Keratinocyte (primary cell): ENCODE results near the gene DSCAM. TPM values are rescaled to one million over a fixed set of nuclear protein-coding genes. Genes with fewer than 3 reads are reported as not detected.

ENCODE experiments used
- DNase-seq: peaks from one replicate; pipeline ENCODE4 v3.0.0-alpha.2; 2011; ENCODE audit warnings: low read depth, missing footprints, low spot score
- FAIRE-seq: peaks from 2 replicates; lab custom pipeline; 2011; peaks lifted over from hg19 to GRCh38; lab: Jason Lieb, UNC
- H2AFZ ChIP-seq: 2 replicates; pipeline ENCODE4 v1.6.0; 2012; ENCODE audit warnings: low read length, control low read depth, inconsistent platforms; ENCODE audit not compliant: control insufficient read depth
- H3K27ac ChIP-seq: 2 replicates; pipeline ENCODE4 v1.5.1; 2011; ENCODE audit warnings: low read length; ENCODE audit not compliant: control insufficient read depth, insufficient read depth
- H3K27me3 ChIP-seq: 3 replicates; pipeline ENCODE4 v1.6.0; 2011; ENCODE audit warnings: low read length; ENCODE audit not compliant: control insufficient read depth, insufficient read depth; ENCODE audit errors: extremely low read depth
- H3K36me3 ChIP-seq, 2 experiments: 2 replicates in 1 of 2; 3 replicates in 1 of 2; pipeline ENCODE4 v1.5.1; 2011; ENCODE audit warnings: low read length in 2 of 2, mild to moderate bottlenecking in 1 of 2; ENCODE audit not compliant: control insufficient read depth in 2 of 2, insufficient read depth in 2 of 2; ENCODE audit errors: extremely low read depth in 1 of 2
- H3K4me1 ChIP-seq: 3 replicates; pipeline ENCODE4 v1.5.1; 2011; ENCODE audit warnings: low read length; ENCODE audit not compliant: control insufficient read depth, insufficient read depth; ENCODE audit errors: extremely low read depth
- H3K4me2 ChIP-seq: 3 replicates; pipeline ENCODE4 v1.6.0; 2011; ENCODE audit warnings: low read depth, low read length; ENCODE audit not compliant: control insufficient read depth, insufficient read depth; ENCODE audit errors: extremely low read depth
- H3K4me3 ChIP-seq, 3 experiments: fragments of 200-600 bp in 1 of 3; sonication (generic) in 1 of 3; 2 replicates in 2 of 3; 3 replicates in 1 of 3; pipeline ENCODE4 v1.5.1; 2011 to 2016; ENCODE audit warnings: low read length in 3 of 3, mild to moderate bottlenecking in 3 of 3, control low read depth in 2 of 3, inconsistent platforms in 1 of 3, low read depth in 1 of 3, mixed read lengths in 1 of 3, mixed run types in 1 of 3, moderate library complexity in 1 of 3; ENCODE audit not compliant: control insufficient read depth in 2 of 3, insufficient read depth in 2 of 3; ENCODE audit errors: extremely low read depth in 1 of 3
- H3K79me2 ChIP-seq: 2 replicates; pipeline ENCODE4 v1.6.0; 2012; ENCODE audit warnings: low read length; ENCODE audit not compliant: control insufficient read depth, insufficient read depth
- H3K9ac ChIP-seq: 3 replicates; pipeline ENCODE4 v1.6.0; 2011; ENCODE audit warnings: low read length; ENCODE audit not compliant: control insufficient read depth, insufficient read depth; ENCODE audit errors: extremely low read depth
- H3K9me1 ChIP-seq: 3 replicates; pipeline ENCODE4 v1.6.0; 2011; ENCODE audit warnings: low read length; ENCODE audit not compliant: control insufficient read depth, insufficient read depth; ENCODE audit errors: extremely low read depth
- H3K9me3 ChIP-seq: 2 replicates; pipeline ENCODE4 v1.5.1; 2012; ENCODE audit warnings: low read depth, low read length; ENCODE audit not compliant: control insufficient read depth
- H4K20me1 ChIP-seq: 3 replicates; pipeline ENCODE4 v1.6.0; 2011; ENCODE audit warnings: low read length; ENCODE audit not compliant: control insufficient read depth, insufficient read depth; ENCODE audit errors: extremely low read depth
- EZH2 ChIP-seq: IDR thresholded peaks from one replicate; pipeline ENCODE4 v1.6.1; 2012; ENCODE audit warnings: inconsistent platforms, mild to moderate bottlenecking, low read length, moderate library complexity
- dilution Hi-C: fragments of 300-500 bp; cut with MboI; formaldehyde crosslinking; loops from one replicate; pipeline ENCODE4 v1.7.0; 2020; ENCODE audit warnings: low sequenced_read_pairs; ENCODE audit not compliant: extremely low pct_ligation_motif_present
- polyA plus RNA-seq, 5 experiments: library from polyadenylated mRNA; depleted of rRNA in 3 of 5; stranded (reverse) in 3 of 5; stranded (forward) in 1 of 5; unstranded in 1 of 5; fragments of >200 nt; gene quantifications; 1 replicate in 1 of 5; 2 replicates in 3 of 5; 3 replicates in 1 of 5; pipeline versions ENCODE4 v1.2.1 to v1.2.3, GENCODE V29; 2011 to 2012; ENCODE audit warnings: missing spikeins in 2 of 5, low read depth in 1 of 5, low replicate concordance in 1 of 5
- TF ChIP-seq, protein P1 (sequence below), 3 experiments: IDR thresholded peaks in 1 of 3; conservative IDR thresholded peaks in 1 of 3; optimal IDR thresholded peaks in 1 of 3; 2 replicates in 2 of 3; 3 replicates in 1 of 3; pipeline versions ENCODE3 to v1.5.1; 2011; ENCODE audit warnings: low read length in 3 of 3, mild to moderate bottlenecking in 3 of 3, moderate library complexity in 2 of 3, control low read depth in 1 of 3, inconsistent platforms in 1 of 3; ENCODE audit not compliant: insufficient read depth in 2 of 3; ENCODE audit errors: extremely low read depth in 1 of 3

Gene DSCAM
- polyA plus RNA-seq, 1 donor (not counting 4 experiments of a cell fraction or from before 2014, with no cell fraction given): 2.1 TPM

DNA sequence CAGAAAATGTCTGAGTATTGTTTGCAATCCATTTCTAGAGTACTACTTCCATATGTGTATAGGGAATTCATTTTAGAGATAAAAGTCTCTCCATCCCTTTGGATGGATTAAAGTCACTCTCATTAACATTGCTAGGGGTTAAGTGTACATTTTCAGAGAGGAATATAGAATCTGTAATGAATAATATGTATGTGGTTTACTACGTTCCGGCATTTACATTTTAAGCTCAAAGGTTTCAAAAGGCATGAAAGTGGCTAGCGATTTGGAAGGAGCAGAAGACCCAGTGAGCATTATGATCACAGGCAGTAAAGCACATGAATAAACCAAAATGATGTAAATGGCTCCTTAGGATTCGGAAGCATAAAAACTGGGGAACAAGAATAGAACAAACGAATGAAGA lies 123.0 kb downstream of the DSCAM start:
- TF ChIP-seq EZH2: no peak
- TF ChIP-seq, protein P1, sequence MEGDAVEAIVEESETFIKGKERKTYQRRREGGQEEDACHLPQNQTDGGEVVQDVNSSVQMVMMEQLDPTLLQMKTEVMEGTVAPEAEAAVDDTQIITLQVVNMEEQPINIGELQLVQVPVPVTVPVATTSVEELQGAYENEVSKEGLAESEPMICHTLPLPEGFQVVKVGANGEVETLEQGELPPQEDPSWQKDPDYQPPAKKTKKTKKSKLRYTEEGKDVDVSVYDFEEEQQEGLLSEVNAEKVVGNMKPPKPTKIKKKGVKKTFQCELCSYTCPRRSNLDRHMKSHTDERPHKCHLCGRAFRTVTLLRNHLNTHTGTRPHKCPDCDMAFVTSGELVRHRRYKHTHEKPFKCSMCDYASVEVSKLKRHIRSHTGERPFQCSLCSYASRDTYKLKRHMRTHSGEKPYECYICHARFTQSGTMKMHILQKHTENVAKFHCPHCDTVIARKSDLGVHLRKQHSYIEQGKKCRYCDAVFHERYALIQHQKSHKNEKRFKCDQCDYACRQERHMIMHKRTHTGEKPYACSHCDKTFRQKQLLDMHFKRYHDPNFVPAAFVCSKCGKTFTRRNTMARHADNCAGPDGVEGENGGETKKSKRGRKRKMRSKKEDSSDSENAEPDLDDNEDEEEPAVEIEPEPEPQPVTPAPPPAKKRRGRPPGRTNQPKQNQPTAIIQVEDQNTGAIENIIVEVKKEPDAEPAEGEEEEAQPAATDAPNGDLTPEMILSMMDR (optimal IDR thresholded peaks at IDR 0.05 in 1 of 3, IDR thresholded peaks at IDR 0.05 in 1 of 3, conservative IDR thresholded peaks at IDR 0.05 in 1 of 3; ENCODE audit: extremely low read depth in 1 of 3, insufficient read depth in 2 of 3, low read length in 3 of 3): no peak
- Histone ChIP-seq H3K79me2 (no peaks in the 10 kb centered on the region), H3K9me1 (no peaks in the 10 kb centered on the region), H3K4me1 (no peaks in the 10 kb centered on the region), H3K36me3 (no peaks in the 10 kb centered on the region), H3K4me3 (no peak overlapping the region), H3K27me3 (no peaks in the 10 kb centered on the region), H3K9ac (no peak overlapping the region), H2AFZ (no peak overlapping the region), H3K27ac (no peak overlapping the region), H4K20me1 (no peaks in the 10 kb centered on the region), H3K9me3 (no peaks in the 10 kb centered on the region), H3K4me2 (no peak overlapping the region)
- dilution Hi-C loops: no loop called here
- FAIRE-seq (no peak), DNase-seq (no peak)

GRCh38 chr21:40723317-40723716 lies 123.6 kb downstream of the DSCAM start:
- Histone ChIP-seq H4K20me1 (no peaks in the 10 kb centered on the region), H3K79me2 (no peaks in the 10 kb centered on the region), H3K4me3 (no peak overlapping the region), H3K4me2 (no peak overlapping the region), H3K9ac (no peak overlapping the region), H3K27ac (no peak overlapping the region), H3K9me3 (no peaks in the 10 kb centered on the region), H3K27me3 (no peaks in the 10 kb centered on the region), H2AFZ (no peak overlapping the region), H3K36me3 (no peaks in the 10 kb centered on the region), H3K9me1 (no peaks in the 10 kb centered on the region), H3K4me1 (no peaks in the 10 kb centered on the region)
- TF ChIP-seq, protein P1 (optimal IDR thresholded peaks at IDR 0.05 in 1 of 3, IDR thresholded peaks at IDR 0.05 in 1 of 3, conservative IDR thresholded peaks at IDR 0.05 in 1 of 3; ENCODE audit: extremely low read depth in 1 of 3, insufficient read depth in 2 of 3, low read length in 3 of 3): no peak
- TF ChIP-seq EZH2: no peak
- no peak for FAIRE-seq
- dilution Hi-C loops: no loop called here
- DNase-seq: no peak
